IPS DF 6.9 (cell line): ENCODE data around the gene ACOT13.
"Not testable (repeated sequence)": the region's sequence is repeated elsewhere in the genome, so short reads cannot be mapped to it uniquely, and the experiment has no call there.

Experiments
- DNase-seq: peaks from one replicate; pipeline ENCODE4 v3.0.0-alpha.2; 2013; ENCODE audit warnings: low read depth, low spot score
- H3K27ac ChIP-seq: one replicate; pipeline ENCODE4 v1.5.1; 2013; ENCODE audit warnings: low read length, control low read depth
- H3K27me3 ChIP-seq: 2 replicates; pipeline ENCODE4 v1.6.1; 2013; ENCODE audit warnings: mild to moderate bottlenecking, low read length; ENCODE audit not compliant: control insufficient read depth, insufficient read depth
- H3K36me3 ChIP-seq: 2 replicates; pipeline ENCODE4 v1.6.1; 2013; ENCODE audit warnings: low read length; ENCODE audit not compliant: control insufficient read depth, insufficient read depth
- H3K4me1 ChIP-seq: 2 replicates; pipeline ENCODE4 v1.6.1; 2013; ENCODE audit warnings: low read length; ENCODE audit not compliant: control insufficient read depth, insufficient read depth
- H3K4me3 ChIP-seq: 2 replicates; pipeline ENCODE4 v1.5.1; 2013; ENCODE audit warnings: mild to moderate bottlenecking, low read length
- H3K9me3 ChIP-seq: 2 replicates; pipeline ENCODE4 v1.6.1; 2013; ENCODE audit warnings: low read length, inconsistent platforms; ENCODE audit not compliant: control insufficient read depth, insufficient read depth
- WGBS: extraction: QIAGEN DNeasy Blood & Tissue Kit; methylation state at CpG from one replicate; pipeline ENCODE4 v1.1.7; 2013; ENCODE audit warnings: mixed read lengths, missing lambda C conversion rate; ENCODE audit not compliant: insufficient read length, insufficient coverage; 5-methylcytosine and 5-hydroxymethylcytosine counted together

The ACOT13 gene

DNA sequence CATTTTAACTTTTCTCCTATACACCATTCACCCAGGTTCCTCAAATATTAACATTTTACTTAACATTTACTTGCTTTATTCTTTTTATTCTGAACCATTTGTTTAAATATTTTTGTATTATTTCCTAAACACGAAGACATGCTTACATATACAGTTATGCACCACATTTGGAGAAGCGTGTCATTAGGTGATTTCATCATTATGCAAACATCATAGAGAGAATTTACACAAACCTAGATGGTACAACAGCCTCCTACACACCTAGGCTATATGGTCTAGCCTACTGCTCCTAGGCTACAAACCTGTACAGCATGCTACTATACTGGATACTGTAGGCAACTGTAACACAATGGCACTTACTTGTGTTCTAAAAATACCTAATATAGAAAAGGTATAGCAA, 6.8 kb upstream of the ACOT13 start:
- Histone ChIP-seq H3K4me3 (no peak overlapping the region), H3K27ac (no peak overlapping the region), H3K9me3 (no peaks in the 10 kb centered on the region), H3K27me3 (no peaks in the 10 kb centered on the region), H3K36me3 (peaks cover 2% of the 10 kb centered on the region; the same call in 1 of the 2 replicates), H3K4me1 (peaks cover 8% of the 10 kb centered on the region; the same call in 1 of the 2 replicates)
- no CpG with 5 or more reads among the region's 2 CpGs for WGBS
- no peak for DNase-seq

DNA sequence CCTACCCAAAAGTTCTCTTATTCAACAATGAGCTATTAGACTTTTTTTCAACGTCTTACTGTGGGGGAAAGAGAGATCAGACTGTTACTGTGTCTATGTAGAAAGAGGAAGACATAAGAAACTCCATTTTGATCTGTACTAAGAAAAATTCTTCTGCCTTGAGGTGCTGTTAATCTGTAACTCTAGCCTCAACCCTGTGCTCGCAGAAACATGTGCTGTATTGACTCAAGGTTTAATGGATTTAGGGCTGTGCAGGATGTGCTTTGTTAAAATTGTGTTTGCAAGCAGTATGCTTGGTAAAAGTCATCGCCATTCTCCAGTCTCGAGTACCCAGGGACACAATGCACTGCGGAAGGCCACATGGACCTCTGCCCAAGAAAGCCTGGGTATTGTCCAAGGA, 5.1 kb upstream of the ACOT13 start:
- H3K4me3 ChIP-seq, H3K27me3 ChIP-seq, H3K4me1 ChIP-seq, H3K9me3 ChIP-seq, H3K36me3 ChIP-seq, DNase-seq, H3K27ac ChIP-seq: not testable (repeated sequence)
- no CpG with 5 or more reads among the region's 5 CpGs for WGBS

DNA sequence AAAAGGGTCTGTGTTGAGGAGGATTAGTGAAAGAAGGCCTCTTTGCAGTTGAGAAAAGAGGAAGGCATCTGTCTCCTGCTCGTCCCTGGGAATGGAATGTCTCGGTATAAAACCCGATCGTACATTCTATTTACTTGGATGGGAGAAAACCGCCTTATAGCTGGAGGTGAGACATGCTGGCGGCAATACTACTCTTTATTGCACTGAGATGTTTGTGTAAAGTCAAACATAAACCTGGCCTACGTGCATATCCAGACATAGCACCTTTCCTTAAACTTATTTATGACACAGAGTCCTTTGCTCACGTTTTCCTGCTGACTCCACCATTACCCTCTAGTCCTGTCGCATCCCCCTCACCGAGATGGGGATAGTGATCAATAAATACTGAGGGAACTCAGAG, 4.6 kb upstream of the ACOT13 start:
- no peaks in the 10 kb centered on the region for H3K9me3 ChIP-seq
- peaks cover 8% of the 10 kb centered on the region; the same call in 1 of the 2 replicates for H3K4me1 ChIP-seq
- no CpG with 5 or more reads among the region's 10 CpGs for WGBS

DNA sequence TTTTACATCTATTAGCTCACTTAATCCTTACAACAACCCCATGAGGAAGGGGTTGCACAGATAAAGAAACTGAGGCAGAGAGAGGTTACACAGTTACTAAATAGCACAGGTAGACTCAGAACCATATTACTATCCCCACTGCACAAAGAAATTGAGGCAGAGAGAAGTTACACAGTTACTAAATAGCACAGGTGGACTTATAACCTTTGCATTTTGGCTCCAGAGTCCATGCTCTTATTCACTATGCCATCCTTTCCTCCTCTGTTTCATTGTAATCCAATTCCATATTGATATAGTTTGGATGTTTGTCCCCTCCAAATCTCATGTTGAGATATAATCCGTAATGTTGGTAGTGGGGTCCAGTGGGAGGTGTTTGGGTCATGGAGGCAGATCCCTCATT, 3.7 kb upstream of the ACOT13 start:
- Histone ChIP-seq H3K36me3 (peaks cover 2% of the 10 kb centered on the region; the same call in 1 of the 2 replicates), H3K4me3 (no peak overlapping the region), H3K4me1 (peaks cover 8% of the 10 kb centered on the region; the same call in 1 of the 2 replicates), H3K9me3 (no peaks in the 10 kb centered on the region), H3K27ac (no peak overlapping the region), H3K27me3 (no peaks in the 10 kb centered on the region)
- WGBS: no CpG with 5 or more reads among the region's 1 CpG
- no peak for DNase-seq

More for the DNA sequence above, 4.6 kb upstream of the ACOT13 start:
- no peak overlapping the region for H3K27ac ChIP-seq
- no peaks in the 10 kb centered on the region for H3K27me3 ChIP-seq
- H3K36me3 ChIP-seq: peaks cover 2% of the 10 kb centered on the region; the same call in 1 of the 2 replicates
- no peak for DNase-seq
- no peak overlapping the region for H3K4me3 ChIP-seq

DNA sequence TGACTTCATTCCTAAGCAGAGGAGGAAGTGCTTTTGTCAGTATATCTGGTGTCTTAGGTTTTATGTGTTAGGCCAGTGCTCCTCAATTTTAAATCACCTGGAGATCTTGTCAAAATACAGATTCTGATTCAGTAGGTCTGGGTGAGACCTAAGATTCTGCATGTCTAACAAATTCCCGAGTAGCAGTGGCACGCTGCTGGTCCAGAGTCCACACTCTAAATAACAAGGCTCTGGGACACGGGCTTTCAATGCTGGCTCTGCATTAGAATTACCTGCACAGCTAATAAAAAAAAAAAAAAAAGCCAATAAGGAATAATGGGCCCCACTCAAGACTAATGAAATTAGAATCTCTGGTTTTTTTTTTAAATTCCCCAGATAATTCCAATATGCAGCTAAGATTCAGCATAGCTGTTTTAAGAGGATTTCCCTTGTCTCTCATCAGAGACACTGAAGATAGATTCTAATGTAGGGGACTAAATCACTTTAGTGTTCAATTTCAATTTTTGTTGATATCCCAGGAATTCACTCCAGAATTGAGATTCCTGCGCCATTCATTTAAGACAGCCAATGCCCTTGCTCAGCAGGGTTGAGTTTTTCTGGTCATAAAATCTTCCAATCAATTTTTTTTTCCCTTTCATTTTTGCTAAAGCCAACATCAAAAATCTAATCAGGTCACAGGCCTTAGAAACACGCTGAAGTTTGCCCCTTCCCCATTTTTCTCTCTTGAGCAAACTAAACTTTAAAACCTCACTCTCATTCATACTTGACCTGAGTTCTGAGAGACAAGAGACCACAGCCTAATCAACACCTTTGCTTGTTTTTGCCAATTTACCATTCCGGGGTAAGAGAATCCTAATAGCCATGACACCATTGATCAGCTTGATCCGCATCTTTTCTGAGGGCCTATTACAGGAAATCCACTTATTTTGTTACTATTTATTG, 2.6 kb upstream of the ACOT13 start:
- WGBS: no CpG with 5 or more reads among the region's 7 CpGs
- peaks cover 2% of the 10 kb centered on the region; the same call in 1 of the 2 replicates for H3K36me3 ChIP-seq
- H3K9me3 ChIP-seq: no peaks in the 10 kb centered on the region; the same call in 1 of the 2 replicates
- H3K4me1 ChIP-seq: peaks cover 2% of the 10 kb centered on the region; the same call in 1 of the 2 replicates
- DNase-seq: no peak
- no peak overlapping the region for H3K27ac ChIP-seq
- H3K27me3 ChIP-seq: no peaks in the 10 kb centered on the region
- H3K4me3 ChIP-seq: no peak overlapping the region

DNA sequence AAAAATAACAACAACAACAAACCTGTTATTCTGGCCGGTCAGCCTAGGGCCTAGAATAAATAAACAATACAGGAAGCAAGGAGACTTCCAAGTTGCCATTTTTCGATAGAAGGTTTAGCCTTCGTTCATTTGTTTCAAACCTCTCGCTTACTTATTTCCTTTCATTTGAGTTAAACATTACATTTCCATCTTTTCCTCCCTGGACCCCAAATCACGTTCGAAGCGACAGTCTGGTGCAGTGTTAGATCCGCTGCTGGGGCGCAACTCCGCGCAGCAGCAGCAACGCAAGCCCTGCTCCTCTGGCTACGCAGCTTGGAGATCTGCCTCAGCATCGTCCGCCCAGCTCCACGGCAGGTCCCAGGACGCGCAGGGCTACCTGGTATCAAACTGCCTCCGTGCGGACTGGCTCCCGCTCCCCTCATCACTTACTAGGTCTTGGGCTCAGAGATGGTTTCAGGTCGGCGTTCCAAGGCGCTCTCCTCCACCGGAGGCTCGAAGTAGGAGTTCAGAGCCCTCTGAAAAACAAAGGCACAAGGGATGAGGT, 708 bp upstream of the ACOT13 start:
- Histone ChIP-seq H3K36me3 (peaks cover 2% of the 10 kb centered on the region; the same call in 1 of the 2 replicates), H3K27me3 (no peaks in the 10 kb centered on the region), H3K9me3 (no peaks in the 10 kb centered on the region; the same call in 1 of the 2 replicates), H3K4me1 (no peaks in the 10 kb centered on the region), H3K27ac (no peak overlapping the region), H3K4me3 (peak overlapping the region; percentile 57)
- DNase-seq: no peak
- WGBS: no CpG with 5 or more reads among the region's 26 CpGs

DNA sequence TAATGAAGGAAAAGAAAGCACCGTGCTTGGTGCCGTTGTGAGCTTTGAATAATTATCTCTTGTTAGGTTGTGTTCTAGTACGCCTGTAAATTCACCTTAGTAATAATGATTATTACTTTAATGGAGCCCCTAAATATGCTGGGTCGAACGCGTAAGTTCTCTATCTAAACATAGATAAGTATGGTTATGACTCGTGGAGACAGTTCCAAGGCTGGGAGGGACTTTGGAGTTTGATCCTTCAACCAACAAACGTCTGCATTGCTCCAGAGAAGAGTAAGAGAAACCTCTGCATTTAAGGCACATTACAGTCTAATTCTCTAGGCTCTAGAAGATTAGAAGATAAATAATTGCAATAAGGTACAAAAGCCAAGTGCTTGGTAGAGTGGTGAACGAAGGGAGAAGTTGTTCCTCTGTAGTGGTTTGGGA, 514 bp downstream of the ACOT13 start:
- no peaks in the 10 kb centered on the region for H3K4me1 ChIP-seq
- H3K27me3 ChIP-seq: no peaks in the 10 kb centered on the region
- H3K9me3 ChIP-seq: no peaks in the 10 kb centered on the region; the same call in 1 of the 2 replicates
- no peak for DNase-seq
- H3K27ac ChIP-seq: no peak overlapping the region
- H3K4me3 ChIP-seq: peak overlapping the region; percentile 57; the same call in 1 of the 2 replicates
- peaks cover 2% of the 10 kb centered on the region; the same call in 1 of the 2 replicates for H3K36me3 ChIP-seq
- WGBS: no CpG with 5 or more reads among the region's 9 CpGs

DNA sequence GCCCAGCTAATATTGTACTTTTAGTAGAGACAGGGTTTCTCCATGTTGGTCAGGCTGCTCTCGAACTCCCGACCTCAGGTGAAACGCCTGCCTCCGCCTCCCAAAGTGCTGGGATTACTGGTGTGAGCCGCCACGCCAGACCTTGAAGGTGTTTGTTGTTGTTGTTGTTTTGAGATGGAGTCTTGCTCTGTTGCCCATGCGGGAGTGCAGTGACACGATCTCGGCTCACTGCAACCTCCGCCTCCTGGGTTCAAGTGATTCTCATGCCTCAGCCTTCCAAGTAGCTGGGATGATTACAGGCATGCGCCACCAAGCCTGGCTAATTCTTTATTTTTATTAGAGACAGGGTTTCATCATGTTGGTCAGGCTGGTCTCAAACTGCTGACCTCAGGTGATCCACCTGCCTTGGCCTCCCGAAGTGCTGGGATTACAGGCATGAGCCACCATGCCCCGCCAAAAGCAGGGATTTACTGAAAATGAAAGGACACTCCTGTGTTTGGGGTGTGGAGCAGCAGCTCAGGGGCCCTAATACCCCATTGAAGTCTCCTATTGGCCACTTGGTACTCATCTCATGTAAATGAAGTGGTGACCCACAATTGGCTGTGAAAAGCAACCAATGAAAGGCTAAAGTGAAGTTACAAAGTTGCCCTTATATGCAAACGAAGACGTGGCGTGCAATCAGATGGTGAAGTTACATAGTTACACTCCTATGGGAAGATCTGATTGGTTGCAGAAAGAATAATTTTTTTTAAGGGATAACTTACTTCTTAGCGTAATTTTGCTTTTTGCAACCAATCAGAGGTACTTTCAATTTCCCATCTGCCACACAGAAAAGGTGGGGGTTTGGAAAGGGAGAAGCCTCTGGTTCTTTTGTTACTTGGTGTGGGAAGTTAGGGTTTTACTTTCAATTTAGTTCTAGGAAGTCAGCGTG, 1.5 kb downstream of the ACOT13 start:
- not testable (repeated sequence) for H3K27me3 ChIP-seq, H3K4me3 ChIP-seq, H3K27ac ChIP-seq, H3K36me3 ChIP-seq, H3K4me1 ChIP-seq, DNase-seq, H3K9me3 ChIP-seq
- WGBS: no CpG with 5 or more reads among the region's 18 CpGs

DNA sequence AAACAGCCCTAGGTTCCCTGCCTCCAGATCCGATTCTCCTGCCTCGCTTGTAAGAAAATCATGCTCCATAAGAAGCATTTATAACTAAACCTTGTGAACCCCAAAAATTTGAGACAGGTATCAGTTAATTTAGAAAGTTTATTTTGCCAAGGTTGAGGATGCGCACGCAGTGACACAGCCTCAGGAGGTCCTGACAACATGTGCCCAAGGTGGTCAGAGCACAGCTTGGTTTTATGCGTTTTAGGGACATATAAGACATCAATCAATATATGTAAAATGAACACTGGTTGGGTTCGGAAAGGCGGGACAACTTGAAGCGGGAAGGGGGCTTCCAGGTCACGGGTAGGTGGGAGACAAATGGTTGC, 2.1 kb downstream of the ACOT13 start:
- WGBS: no CpG with 5 or more reads among the region's 9 CpGs
- no peak for DNase-seq
- Histone ChIP-seq H3K4me3 (no peak overlapping the region), H3K27me3 (no peaks in the 10 kb centered on the region), H3K9me3 (no peaks in the 10 kb centered on the region; the same call in 1 of the 2 replicates), H3K4me1 (no peaks in the 10 kb centered on the region), H3K27ac (no peak overlapping the region), H3K36me3 (no peaks in the 10 kb centered on the region)

DNA sequence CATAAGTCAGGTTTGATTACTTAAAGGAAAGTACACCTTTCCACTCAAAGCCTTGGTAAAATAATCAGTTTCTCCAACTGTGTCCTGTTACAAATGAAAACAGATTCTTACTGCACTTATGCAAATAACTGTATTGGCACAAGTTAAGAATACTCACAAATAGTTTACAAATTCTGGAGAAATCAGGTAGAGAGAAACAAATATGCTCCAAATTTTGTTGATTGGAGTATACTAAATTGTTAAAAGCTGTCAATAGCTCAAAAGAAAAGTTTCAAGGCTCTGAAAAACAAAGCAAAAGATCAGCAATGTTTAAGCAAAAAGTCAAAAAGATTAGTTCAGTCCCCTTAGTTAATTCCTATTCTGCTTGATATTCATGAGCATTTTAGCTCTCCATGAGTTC, 3.6 kb downstream of the ACOT13 start:
- not testable (repeated sequence) for H3K4me3 ChIP-seq, DNase-seq, H3K27ac ChIP-seq, H3K9me3 ChIP-seq, H3K4me1 ChIP-seq, H3K36me3 ChIP-seq, H3K27me3 ChIP-seq
